Lower lobe of right lung (tissue), 2 donors: ENCODE results near the gene SKAP1. TPM values are rescaled to one million over a fixed set of nuclear protein-coding genes. Genes with fewer than 3 reads are reported as not detected.
A peak's percentile ranks its signal among the peaks of the same experiment; 100 is the strongest.

Source experiments
- ATAC-seq, 2 donors: fragments of 200-7000 bp; cut with Tn5 transposase; one replicate each; pipeline ENCODE4 v1.9.1; 2020 to 2022; ENCODE audit warnings: mild to moderate bottlenecking in 2 of 2, moderate library complexity in 2 of 2
- DNase-seq: peaks from one replicate; pipeline ENCODE4 v3.0.0-alpha.2; 2020
- H3K27ac ChIP-seq: fragments of 200-600 bp; one replicate; pipeline ENCODE4 v1.8.0; 2022
- H3K27me3 ChIP-seq: fragments of 200-600 bp; one replicate; pipeline ENCODE4 v1.8.0; 2022; ENCODE audit warnings: low read depth
- H3K36me3 ChIP-seq: fragments of 200-600 bp; one replicate; pipeline ENCODE4 v1.8.0; 2022; ENCODE audit warnings: mild to moderate bottlenecking
- H3K4me1 ChIP-seq: fragments of 200-600 bp; one replicate; pipeline ENCODE4 v1.8.0; 2022
- H3K4me3 ChIP-seq: fragments of 200-600 bp; one replicate; pipeline ENCODE4 v1.8.0; 2022; ENCODE audit warnings: mild to moderate bottlenecking
- H3K9me3 ChIP-seq: fragments of 200-600 bp; one replicate; pipeline ENCODE4 v1.8.0; 2022
- intact Hi-C: fragments of 100-400 bp; cut with DNase I; formaldehyde crosslinking; loops from one replicate; pipeline ENCODE4 v1.11.0; 2022
- total RNA-seq: library from RNA; stranded (reverse); fragmentation: NEBNext Ultra II Directional; extraction: Animal tissue kit (Norgen Biotek cat#: 25700); gene quantifications from one replicate; pipeline ENCODE4 v1.2.1, GENCODE V29; 2021
- TF ChIP-seq, protein P1 (sequence below): fragments of 200-600 bp; IDR thresholded peaks from one replicate; pipeline ENCODE4 v1.8.0; 2022; ENCODE audit warnings: antibody characterized with exemption, mild to moderate bottlenecking
- donor health status: DM: no; HTN: yes; CAD: no; lungs with severe emphysema.

The SKAP1 gene
- total RNA-seq, 1 donor from 2014 or later: 6.4 TPM

DNA sequence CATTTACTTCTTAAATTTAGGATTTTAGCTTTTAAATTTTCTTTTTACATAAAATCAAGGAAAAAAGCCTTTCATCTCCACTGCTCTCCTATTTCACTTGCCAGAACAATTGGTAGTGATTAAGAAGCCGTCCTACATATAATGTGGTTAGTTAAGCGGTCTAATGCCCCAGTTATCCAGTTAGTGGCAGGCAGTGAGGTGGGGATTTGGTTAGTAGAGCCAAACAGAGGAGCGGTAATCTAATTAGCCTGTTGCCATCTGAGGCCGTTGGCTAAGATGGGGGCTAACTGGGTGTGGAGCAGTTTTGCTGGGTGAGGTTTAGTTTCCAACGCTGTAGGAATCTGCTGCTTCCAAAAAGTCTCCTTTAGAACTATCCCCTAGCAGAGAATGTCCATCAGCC lies 300.0 kb downstream of the SKAP1 start:
- Histone ChIP-seq H3K4me1 (no peaks in the 10 kb centered on the region), H3K27ac (no peak overlapping the region), H3K9me3 (no peaks in the 10 kb centered on the region), H3K27me3 (no peaks in the 10 kb centered on the region), H3K4me3 (no peak overlapping the region), H3K36me3 (peaks cover 7% of the 10 kb centered on the region)
- intact Hi-C loops: no loop called here
- TF ChIP-seq, protein P1, sequence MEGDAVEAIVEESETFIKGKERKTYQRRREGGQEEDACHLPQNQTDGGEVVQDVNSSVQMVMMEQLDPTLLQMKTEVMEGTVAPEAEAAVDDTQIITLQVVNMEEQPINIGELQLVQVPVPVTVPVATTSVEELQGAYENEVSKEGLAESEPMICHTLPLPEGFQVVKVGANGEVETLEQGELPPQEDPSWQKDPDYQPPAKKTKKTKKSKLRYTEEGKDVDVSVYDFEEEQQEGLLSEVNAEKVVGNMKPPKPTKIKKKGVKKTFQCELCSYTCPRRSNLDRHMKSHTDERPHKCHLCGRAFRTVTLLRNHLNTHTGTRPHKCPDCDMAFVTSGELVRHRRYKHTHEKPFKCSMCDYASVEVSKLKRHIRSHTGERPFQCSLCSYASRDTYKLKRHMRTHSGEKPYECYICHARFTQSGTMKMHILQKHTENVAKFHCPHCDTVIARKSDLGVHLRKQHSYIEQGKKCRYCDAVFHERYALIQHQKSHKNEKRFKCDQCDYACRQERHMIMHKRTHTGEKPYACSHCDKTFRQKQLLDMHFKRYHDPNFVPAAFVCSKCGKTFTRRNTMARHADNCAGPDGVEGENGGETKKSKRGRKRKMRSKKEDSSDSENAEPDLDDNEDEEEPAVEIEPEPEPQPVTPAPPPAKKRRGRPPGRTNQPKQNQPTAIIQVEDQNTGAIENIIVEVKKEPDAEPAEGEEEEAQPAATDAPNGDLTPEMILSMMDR: no peak
- DNase-seq (no peak), ATAC-seq (no peak)

GRCh38 chr17:48128400-48128799 lies 301.6 kb downstream of the SKAP1 start:
- Histone ChIP-seq H3K27ac (no peak overlapping the region), H3K27me3 (no peaks in the 10 kb centered on the region), H3K4me3 (no peak overlapping the region), H3K9me3 (no peaks in the 10 kb centered on the region), H3K36me3 (peaks cover 18% of the 10 kb centered on the region), H3K4me1 (no peaks in the 10 kb centered on the region)
- no peak for DNase-seq
- intact Hi-C loops: no loop called here
- TF ChIP-seq, protein P1: no peak
- ATAC-seq: no peak

DNA sequence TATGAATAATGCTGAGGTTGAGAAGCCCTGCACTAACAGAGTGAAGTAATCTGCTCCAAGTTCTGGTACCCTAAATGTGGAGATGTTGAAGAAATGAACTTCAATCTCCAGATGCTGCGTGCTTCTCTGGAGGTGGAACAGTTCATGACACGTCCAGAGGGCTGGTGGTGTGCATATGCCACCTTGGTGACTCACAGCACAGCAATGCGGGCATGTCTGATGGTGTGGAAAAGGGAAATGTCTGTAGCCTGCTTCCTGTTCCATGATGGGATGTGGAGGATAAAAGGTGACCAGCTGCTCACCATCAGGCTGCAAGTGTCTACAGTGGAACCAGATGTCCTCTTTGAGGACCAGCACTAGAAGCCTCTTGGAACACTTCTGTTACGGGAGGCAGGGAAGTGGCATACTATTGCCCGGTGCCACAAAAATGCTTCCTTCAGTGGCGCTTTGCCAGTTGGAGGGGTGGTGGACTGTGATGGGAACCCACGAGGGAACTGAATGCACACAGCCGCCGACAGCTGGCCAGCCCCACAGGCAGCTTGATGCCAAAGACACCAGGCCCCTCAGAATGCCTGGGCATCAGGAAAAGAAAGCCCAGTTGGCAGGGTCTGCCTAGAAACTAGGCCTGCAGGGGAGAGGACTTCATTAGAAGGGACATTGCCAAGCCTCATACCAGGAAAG lies 302.5 kb downstream of the SKAP1 start:
- no peak for DNase-seq
- H3K4me3 ChIP-seq: no peak overlapping the region
- H3K27me3 ChIP-seq: no peaks in the 10 kb centered on the region
- intact Hi-C loops: no loop called here
- no peaks in the 10 kb centered on the region for H3K4me1 ChIP-seq
- H3K27ac ChIP-seq: no peak overlapping the region
- peaks cover 27% of the 10 kb centered on the region for H3K36me3 ChIP-seq
- peak in 1 of 2 donors; percentile 37 for ATAC-seq
- TF ChIP-seq, protein P1: no peak
- no peaks in the 10 kb centered on the region for H3K9me3 ChIP-seq

DNA sequence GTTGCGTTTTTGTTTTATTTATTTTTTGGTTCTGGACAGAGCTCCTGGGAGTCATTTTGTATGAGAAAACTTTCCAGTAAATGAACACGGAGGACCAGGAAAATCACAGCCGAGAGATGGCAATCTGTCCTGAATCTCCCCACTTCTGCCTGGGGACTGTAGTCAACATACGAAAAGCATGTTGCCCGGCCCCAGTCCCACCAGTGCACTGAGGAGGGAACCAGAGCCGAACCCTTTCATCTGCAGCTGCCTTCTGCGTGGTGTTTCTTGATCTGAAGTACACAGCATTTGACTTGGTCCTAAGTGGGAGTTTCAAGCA lies 303.5 kb downstream of the SKAP1 start:
- intact Hi-C loops: no loop called here
- Histone ChIP-seq H3K27ac (no peak overlapping the region), H3K36me3 (peaks cover 37% of the 10 kb centered on the region), H3K4me1 (no peaks in the 10 kb centered on the region), H3K27me3 (no peaks in the 10 kb centered on the region), H3K9me3 (no peaks in the 10 kb centered on the region), H3K4me3 (no peak overlapping the region)
- ATAC-seq (no peak), DNase-seq (no peak)
- TF ChIP-seq, protein P1: no peak

DNA sequence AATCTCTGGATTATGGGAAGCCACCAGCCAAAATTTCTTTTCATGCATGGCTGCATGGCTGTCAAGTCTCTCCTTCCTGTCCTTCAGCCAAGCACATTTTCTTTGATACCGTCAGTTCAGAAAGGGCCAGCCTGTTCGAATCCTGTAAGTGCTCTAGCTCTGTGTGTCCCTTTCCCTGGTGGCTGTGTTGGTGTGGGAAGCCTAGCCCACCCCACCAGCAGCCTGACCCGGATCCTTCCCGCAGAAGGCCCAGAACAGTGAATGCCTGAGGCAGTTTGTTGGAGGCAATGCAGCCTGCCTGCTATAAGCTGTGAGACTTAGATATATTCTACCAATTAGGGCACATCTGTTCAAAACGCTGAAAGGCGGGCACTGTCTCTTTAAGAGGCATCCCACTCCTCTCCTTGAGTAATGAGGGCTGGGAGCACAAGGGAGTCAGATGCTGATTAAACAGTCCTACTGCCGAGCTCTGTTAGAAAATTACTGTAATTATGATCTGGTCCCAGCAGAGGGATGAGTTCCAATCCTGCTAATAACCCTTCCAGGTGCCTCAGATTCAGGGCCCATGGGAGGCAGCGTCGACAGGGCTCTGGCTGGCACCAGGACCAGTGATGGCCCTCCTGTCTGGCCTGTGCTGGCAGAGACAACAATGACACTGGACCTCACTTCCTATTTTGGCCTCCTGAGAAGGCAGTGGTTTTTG lies 304.0 kb downstream of the SKAP1 start:
- ATAC-seq: no peak
- no peak overlapping the region for H3K27ac ChIP-seq

More for the DNA sequence above, 304.0 kb downstream of the SKAP1 start:
- DNase-seq: no peak
- TF ChIP-seq, protein P1: no peak
- H3K4me1 ChIP-seq: no peaks in the 10 kb centered on the region
- no peaks in the 10 kb centered on the region for H3K9me3 ChIP-seq
- H3K36me3 ChIP-seq: peaks cover 42% of the 10 kb centered on the region
- no peak overlapping the region for H3K4me3 ChIP-seq
- H3K27me3 ChIP-seq: no peaks in the 10 kb centered on the region
- intact Hi-C loops: no loop called here
